WTC11 (cell line): Measurements from ENCODE around the gene TNS3. TPM values are rescaled to one million over a fixed set of nuclear protein-coding genes. Genes with fewer than 3 reads are reported as not detected.
"Not testable (repeated sequence)": the region's sequence is repeated elsewhere in the genome, so short reads cannot be mapped to it uniquely, and the experiment has no call there.

Experiments used
- ATAC-seq: fragments of 200-7000 bp; cut with Tn5 transposase; 2 replicates; pipeline ENCODE4 v1.10.0; 2021; ENCODE audit warnings: mild to moderate bottlenecking, moderate library complexity
- CTCF ChIA-PET: fragments of 300-600 bp; sonication (Branson Sonifier 250); formaldehyde crosslinking; loops from one replicate; lab custom pipeline; 2021; ENCODE audit warnings: antibody characterized with exemption; lab: Charles Lee
- POLR2A ChIA-PET: fragments of 350-600 bp; sonication (Branson Sonifier 250); formaldehyde crosslinking; loops from one replicate; lab custom pipeline; 2021; ENCODE audit warnings: antibody characterized with exemption; lab: Charles Lee
- DNase-seq: peaks from one replicate; pipeline ENCODE4 v3.0.0; 2021; ENCODE audit warnings: low spot score
- H3K27ac Mint-ChIP-seq: 2 replicates; pipeline ENCODE4 v1.8.0; 2021; ENCODE audit warnings: mixed read lengths
- H3K27me3 Mint-ChIP-seq: 2 replicates; pipeline ENCODE4 v1.8.0; 2021; ENCODE audit warnings: low read depth, mild to moderate bottlenecking, moderate library complexity, mixed read lengths
- H3K36me3 Mint-ChIP-seq: 2 replicates; pipeline ENCODE4 v1.8.0; 2021; ENCODE audit warnings: mixed read lengths
- H3K4me1 Mint-ChIP-seq: 2 replicates; pipeline ENCODE4 v1.8.0; 2022; ENCODE audit warnings: mixed read lengths
- H3K4me3 Mint-ChIP-seq: 2 replicates; pipeline ENCODE4 v1.8.0; 2021; ENCODE audit warnings: mild to moderate bottlenecking, moderate library complexity, mixed read lengths
- H3K9me3 Mint-ChIP-seq: 2 replicates; pipeline ENCODE4 v1.8.0; 2021; ENCODE audit warnings: mixed read lengths
- CREB1 ChIP-seq: sonication (generic); formaldehyde crosslinking; IDR thresholded peaks from 2 replicates; pipeline ENCODE4 v1.8.0; 2023; ENCODE audit warnings: mild to moderate bottlenecking, missing genetic modification reagents
- FOXJ3 ChIP-seq: sonication (generic); formaldehyde crosslinking; IDR thresholded peaks from 2 replicates; pipeline ENCODE4 v1.9.0; 2021; ENCODE audit warnings: missing genetic modification reagents, mild to moderate bottlenecking, borderline replicate concordance
- FOXK1 ChIP-seq: sonication (generic); formaldehyde crosslinking; IDR thresholded peaks from 2 replicates; pipeline ENCODE4 v1.8.0; 2022; ENCODE audit warnings: mild to moderate bottlenecking, moderate library complexity, missing genetic modification reagents
- FOXP1 ChIP-seq: sonication (generic); formaldehyde crosslinking; IDR thresholded peaks from 2 replicates; pipeline ENCODE4 v1.8.0; 2022; ENCODE audit warnings: missing genetic modification reagents, mild to moderate bottlenecking, moderate library complexity, borderline replicate concordance
- GRHL2 ChIP-seq: fragments of 250-450 bp; sonication (Bioruptor Pico); IDR thresholded peaks from 2 replicates; pipeline ENCODE4 v1.8.0; 2022; ENCODE audit warnings: mild to moderate bottlenecking, moderate library complexity; ENCODE audit not compliant: insufficient replicate concordance, severe bottlenecking
- MXD4 ChIP-seq: fragments of 250-450 bp; sonication (Bioruptor Pico); IDR thresholded peaks from 2 replicates; pipeline ENCODE4 v1.8.0; 2021; ENCODE audit warnings: mild to moderate bottlenecking, moderate library complexity, borderline replicate concordance
- NFE2L1 ChIP-seq: sonication (generic); formaldehyde crosslinking; IDR thresholded peaks from 2 replicates; pipeline ENCODE4 v1.8.1; 2023; ENCODE audit warnings: missing genetic modification reagents
- NR3C1 ChIP-seq: sonication (generic); formaldehyde crosslinking; conservative IDR thresholded peaks from 2 replicates; pipeline ENCODE4 v1.8.1; 2023; ENCODE audit warnings: low read depth, mild to moderate bottlenecking, missing genetic modification reagents
- PRRX2 ChIP-seq: fragments of 250-450 bp; sonication (Bioruptor Pico); IDR thresholded peaks from 2 replicates; pipeline ENCODE4 v1.8.0; 2021; ENCODE audit warnings: mild to moderate bottlenecking
- SMAD3 ChIP-seq: sonication (generic); formaldehyde crosslinking; IDR thresholded peaks from 2 replicates; pipeline ENCODE4 v1.8.0; 2022; ENCODE audit warnings: missing genetic modification reagents, mild to moderate bottlenecking, borderline replicate concordance
- SP1 ChIP-seq: sonication (generic); formaldehyde crosslinking; conservative IDR thresholded peaks from 2 replicates; pipeline ENCODE4 v1.8.1; 2022; ENCODE audit warnings: missing genetic modification reagents
- TEAD1 ChIP-seq: sonication (generic); formaldehyde crosslinking; IDR thresholded peaks from 2 replicates; pipeline ENCODE4 v1.8.0; 2022; ENCODE audit warnings: mild to moderate bottlenecking, missing genetic modification reagents
- ZNF138 ChIP-seq: sonication (generic); formaldehyde crosslinking; conservative IDR thresholded peaks from 2 replicates; pipeline ENCODE4 v1.8.1; 2022; ENCODE audit warnings: mild to moderate bottlenecking, moderate library complexity, missing genetic modification reagents
- ZNF671 ChIP-seq: fragments of 250-450 bp; sonication (Bioruptor Pico); IDR thresholded peaks from 2 replicates; pipeline ENCODE4 v1.8.0; 2021; ENCODE audit warnings: mild to moderate bottlenecking
- total RNA-seq: library from RNA; stranded (reverse); gene quantifications from 3 replicates; pipeline ENCODE4 v1.2.3, GENCODE V29; 2021
- TF ChIP-seq, protein P1 (sequence below): fragments of 250-450 bp; sonication (Bioruptor Pico); IDR thresholded peaks from 2 replicates; pipeline ENCODE4 v1.9.0; 2021; ENCODE audit warnings: mild to moderate bottlenecking, borderline replicate concordance
- TF ChIP-seq, protein P2 (sequence below): sonication (generic); formaldehyde crosslinking; IDR thresholded peaks from 2 replicates; pipeline ENCODE4 v1.8.1; 2022; ENCODE audit warnings: low read depth, missing genetic modification reagents, borderline replicate concordance
- TF ChIP-seq, protein P3 (sequence below): sonication (generic); formaldehyde crosslinking; IDR thresholded peaks from 2 replicates; pipeline ENCODE4 v1.8.1; 2022; ENCODE audit warnings: low read depth, mild to moderate bottlenecking, moderate library complexity, missing genetic modification reagents, borderline replicate concordance
- TF ChIP-seq, protein P4 (sequence below): fragments of 250-450 bp; sonication (Bioruptor Pico); IDR thresholded peaks from 2 replicates; pipeline ENCODE4 v1.9.0; 2021; ENCODE audit warnings: mild to moderate bottlenecking
- TF ChIP-seq, protein P5 (sequence below): fragments of 250-450 bp; sonication (Bioruptor Pico); IDR thresholded peaks from 2 replicates; pipeline ENCODE4 v1.8.0; 2021; ENCODE audit warnings: mild to moderate bottlenecking
- TF ChIP-seq, protein P6 (sequence below): sonication (generic); formaldehyde crosslinking; IDR thresholded peaks from 2 replicates; pipeline ENCODE4 v1.8.1; 2023; ENCODE audit warnings: mild to moderate bottlenecking, missing genetic modification reagents, moderate library complexity
- TF ChIP-seq, protein P7 (sequence below): sonication (generic); formaldehyde crosslinking; IDR thresholded peaks from 2 replicates; pipeline ENCODE4 v1.8.0; 2022; ENCODE audit warnings: mild to moderate bottlenecking, missing genetic modification reagents

TNS3 gene
- total RNA-seq, 1 experiment from 2014 or later = 37.7 TPM

DNA sequence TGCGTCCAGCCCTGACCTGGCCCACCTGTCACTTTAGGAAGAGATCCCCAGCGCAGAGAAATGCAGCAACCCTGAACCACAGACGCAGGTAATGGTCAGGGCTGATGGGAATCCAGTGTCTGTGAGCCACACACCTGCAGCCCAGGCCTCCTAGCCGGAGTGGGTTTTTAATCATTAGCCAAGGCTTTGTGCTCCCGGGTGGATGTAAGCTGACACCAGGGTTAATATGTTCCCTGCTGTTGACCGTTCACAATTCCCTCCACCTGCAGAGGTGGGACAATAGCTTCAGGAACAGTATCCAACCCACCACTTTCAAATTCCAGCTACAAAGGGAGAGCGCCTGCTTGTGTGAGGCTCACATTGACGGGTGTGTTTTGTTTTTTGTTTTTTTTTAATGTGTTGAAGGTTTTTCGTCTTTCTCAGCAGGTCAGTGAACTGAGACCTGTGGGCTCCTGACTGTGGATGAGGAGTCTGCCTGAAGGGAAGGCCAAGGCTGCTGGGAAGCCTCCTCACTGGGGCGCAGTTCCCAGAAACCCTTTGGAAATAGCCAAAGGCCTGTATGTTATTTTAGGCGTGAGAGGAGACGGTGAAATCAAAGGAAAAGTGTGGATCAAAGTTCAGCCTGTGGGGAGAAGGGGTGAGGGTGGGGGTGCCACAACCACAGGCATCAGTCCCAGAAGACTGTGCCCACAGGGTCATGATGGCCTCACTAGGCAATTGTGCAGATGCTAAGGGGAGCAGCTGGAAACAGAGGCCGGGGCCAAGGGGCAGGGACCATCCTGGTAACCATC is 111.1 kb downstream of the TNS3 start (continued):
- TF ChIP-seq, protein P1, sequence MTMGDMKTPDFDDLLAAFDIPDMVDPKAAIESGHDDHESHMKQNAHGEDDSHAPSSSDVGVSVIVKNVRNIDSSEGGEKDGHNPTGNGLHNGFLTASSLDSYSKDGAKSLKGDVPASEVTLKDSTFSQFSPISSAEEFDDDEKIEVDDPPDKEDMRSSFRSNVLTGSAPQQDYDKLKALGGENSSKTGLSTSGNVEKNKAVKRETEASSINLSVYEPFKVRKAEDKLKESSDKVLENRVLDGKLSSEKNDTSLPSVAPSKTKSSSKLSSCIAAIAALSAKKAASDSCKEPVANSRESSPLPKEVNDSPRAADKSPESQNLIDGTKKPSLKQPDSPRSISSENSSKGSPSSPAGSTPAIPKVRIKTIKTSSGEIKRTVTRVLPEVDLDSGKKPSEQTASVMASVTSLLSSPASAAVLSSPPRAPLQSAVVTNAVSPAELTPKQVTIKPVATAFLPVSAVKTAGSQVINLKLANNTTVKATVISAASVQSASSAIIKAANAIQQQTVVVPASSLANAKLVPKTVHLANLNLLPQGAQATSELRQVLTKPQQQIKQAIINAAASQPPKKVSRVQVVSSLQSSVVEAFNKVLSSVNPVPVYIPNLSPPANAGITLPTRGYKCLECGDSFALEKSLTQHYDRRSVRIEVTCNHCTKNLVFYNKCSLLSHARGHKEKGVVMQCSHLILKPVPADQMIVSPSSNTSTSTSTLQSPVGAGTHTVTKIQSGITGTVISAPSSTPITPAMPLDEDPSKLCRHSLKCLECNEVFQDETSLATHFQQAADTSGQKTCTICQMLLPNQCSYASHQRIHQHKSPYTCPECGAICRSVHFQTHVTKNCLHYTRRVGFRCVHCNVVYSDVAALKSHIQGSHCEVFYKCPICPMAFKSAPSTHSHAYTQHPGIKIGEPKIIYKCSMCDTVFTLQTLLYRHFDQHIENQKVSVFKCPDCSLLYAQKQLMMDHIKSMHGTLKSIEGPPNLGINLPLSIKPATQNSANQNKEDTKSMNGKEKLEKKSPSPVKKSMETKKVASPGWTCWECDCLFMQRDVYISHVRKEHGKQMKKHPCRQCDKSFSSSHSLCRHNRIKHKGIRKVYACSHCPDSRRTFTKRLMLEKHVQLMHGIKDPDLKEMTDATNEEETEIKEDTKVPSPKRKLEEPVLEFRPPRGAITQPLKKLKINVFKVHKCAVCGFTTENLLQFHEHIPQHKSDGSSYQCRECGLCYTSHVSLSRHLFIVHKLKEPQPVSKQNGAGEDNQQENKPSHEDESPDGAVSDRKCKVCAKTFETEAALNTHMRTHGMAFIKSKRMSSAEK = no peak
- TF ChIP-seq, protein P2, sequence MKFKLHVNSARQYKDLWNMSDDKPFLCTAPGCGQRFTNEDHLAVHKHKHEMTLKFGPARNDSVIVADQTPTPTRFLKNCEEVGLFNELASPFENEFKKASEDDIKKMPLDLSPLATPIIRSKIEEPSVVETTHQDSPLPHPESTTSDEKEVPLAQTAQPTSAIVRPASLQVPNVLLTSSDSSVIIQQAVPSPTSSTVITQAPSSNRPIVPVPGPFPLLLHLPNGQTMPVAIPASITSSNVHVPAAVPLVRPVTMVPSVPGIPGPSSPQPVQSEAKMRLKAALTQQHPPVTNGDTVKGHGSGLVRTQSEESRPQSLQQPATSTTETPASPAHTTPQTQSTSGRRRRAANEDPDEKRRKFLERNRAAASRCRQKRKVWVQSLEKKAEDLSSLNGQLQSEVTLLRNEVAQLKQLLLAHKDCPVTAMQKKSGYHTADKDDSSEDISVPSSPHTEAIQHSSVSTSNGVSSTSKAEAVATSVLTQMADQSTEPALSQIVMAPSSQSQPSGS (CRISPR knock-in tag) = no peak
- TF ChIP-seq, protein P3, sequence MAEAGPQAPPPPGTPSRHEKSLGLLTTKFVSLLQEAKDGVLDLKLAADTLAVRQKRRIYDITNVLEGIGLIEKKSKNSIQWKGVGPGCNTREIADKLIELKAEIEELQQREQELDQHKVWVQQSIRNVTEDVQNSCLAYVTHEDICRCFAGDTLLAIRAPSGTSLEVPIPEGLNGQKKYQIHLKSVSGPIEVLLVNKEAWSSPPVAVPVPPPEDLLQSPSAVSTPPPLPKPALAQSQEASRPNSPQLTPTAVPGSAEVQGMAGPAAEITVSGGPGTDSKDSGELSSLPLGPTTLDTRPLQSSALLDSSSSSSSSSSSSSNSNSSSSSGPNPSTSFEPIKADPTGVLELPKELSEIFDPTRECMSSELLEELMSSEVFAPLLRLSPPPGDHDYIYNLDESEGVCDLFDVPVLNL = no peak
- TF ChIP-seq, protein P4, sequence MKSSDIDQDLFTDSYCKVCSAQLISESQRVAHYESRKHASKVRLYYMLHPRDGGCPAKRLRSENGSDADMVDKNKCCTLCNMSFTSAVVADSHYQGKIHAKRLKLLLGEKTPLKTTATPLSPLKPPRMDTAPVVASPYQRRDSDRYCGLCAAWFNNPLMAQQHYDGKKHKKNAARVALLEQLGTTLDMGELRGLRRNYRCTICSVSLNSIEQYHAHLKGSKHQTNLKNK (CRISPR knock-in tag) = no peak
- TF ChIP-seq FOXK1 (CRISPR knock-in tag) (no peak), FOXP1 (no peak; the same call in 1 of the 2 replicates), SMAD3 (0 out of 2 replicates have a peak, but pooled peaks have one; percentile 40), ZNF671 (CRISPR knock-in tag) (no peak), CREB1 (CRISPR knock-in tag) (no peak), SP1 (CRISPR knock-in tag) (0 out of 2 replicates have a peak, but pooled peaks have one; percentile 32), TEAD1 (CRISPR knock-in tag) (peak; percentile 29; the same call in 1 of the 2 replicates), FOXJ3 (no peak)
- TF ChIP-seq, all 79 proteins: peak for 4

DNA sequence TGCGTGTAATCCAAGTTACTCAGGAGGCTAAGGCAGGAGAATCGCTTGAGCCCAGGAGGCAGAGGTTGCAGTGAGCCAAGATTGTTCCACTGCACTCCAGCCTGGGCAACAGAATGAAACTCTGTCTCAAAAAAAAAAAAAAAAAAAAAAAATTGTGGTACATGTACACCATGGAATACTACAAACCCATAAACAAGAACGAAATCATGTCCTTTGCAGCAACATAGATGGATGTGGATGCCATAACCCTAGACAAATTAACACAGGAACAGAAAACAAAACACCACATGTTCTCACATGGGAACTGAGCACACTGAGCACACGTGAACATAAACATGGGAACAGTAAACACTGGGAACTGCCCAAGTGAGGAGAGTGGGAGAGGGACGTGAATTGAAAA is 112.1 kb downstream of the TNS3 start:
- H3K36me3 Mint-ChIP-seq, H3K27me3 Mint-ChIP-seq, POLR2A ChIA-PET, DNase-seq, H3K9me3 Mint-ChIP-seq, H3K4me3 Mint-ChIP-seq, ATAC-seq, CTCF ChIA-PET, H3K27ac Mint-ChIP-seq: not testable (repeated sequence)
- peaks cover 38% of the 10 kb centered on the region for H3K4me1 Mint-ChIP-seq

DNA sequence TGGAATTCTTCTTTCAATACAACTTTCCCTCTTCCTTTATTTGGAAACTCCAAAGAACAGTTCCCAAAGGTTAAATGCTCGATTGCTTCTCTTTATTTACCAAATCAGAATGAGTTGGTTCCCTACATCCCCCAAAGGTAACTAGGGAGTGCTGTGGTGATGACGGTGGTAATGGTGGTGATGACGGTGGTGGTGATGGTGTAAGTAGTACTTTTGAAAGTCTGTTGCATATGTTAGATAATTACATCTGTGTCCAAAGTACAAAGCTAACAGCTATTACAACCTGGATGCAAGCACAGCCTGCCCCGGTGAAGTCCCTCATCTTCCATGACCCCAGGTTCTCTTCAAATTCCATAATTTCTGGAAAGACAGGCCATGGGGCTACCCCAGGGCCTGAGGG is 115.1 kb downstream of the TNS3 start:
- POLR2A ChIA-PET = no interaction called here
- ATAC-seq = no peak
- no peak for TF ChIP-seq GRHL2 (CRISPR knock-in tag)
- TF ChIP-seq SMAD3 = no peak
- no peak for TF ChIP-seq MXD4
- no peak for TF ChIP-seq ZNF138
- TF ChIP-seq, protein P5, sequence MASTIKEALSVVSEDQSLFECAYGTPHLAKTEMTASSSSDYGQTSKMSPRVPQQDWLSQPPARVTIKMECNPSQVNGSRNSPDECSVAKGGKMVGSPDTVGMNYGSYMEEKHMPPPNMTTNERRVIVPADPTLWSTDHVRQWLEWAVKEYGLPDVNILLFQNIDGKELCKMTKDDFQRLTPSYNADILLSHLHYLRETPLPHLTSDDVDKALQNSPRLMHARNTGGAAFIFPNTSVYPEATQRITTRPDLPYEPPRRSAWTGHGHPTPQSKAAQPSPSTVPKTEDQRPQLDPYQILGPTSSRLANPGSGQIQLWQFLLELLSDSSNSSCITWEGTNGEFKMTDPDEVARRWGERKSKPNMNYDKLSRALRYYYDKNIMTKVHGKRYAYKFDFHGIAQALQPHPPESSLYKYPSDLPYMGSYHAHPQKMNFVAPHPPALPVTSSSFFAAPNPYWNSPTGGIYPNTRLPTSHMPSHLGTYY (CRISPR knock-in tag) = no peak
- TF ChIP-seq, protein P6, sequence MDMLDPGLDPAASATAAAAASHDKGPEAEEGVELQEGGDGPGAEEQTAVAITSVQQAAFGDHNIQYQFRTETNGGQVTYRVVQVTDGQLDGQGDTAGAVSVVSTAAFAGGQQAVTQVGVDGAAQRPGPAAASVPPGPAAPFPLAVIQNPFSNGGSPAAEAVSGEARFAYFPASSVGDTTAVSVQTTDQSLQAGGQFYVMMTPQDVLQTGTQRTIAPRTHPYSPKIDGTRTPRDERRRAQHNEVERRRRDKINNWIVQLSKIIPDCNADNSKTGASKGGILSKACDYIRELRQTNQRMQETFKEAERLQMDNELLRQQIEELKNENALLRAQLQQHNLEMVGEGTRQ (CRISPR knock-in tag) = no peak
- TF ChIP-seq PRRX2 (CRISPR knock-in tag) = no peak
- no peak for TF ChIP-seq NFE2L1
- TF ChIP-seq, protein P7, sequence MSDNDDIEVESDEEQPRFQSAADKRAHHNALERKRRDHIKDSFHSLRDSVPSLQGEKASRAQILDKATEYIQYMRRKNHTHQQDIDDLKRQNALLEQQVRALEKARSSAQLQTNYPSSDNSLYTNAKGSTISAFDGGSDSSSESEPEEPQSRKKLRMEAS (CRISPR knock-in tag) = no peak
- TF ChIP-seq NR3C1 (CRISPR knock-in tag) = no peak
- TF ChIP-seq, all 79 proteins: peak for 0
- CTCF ChIA-PET = interaction anchor here (0.8 kb wide), 1 partner anchor 27 kb away, joined by 3 read pairs; no protein-coding TSS in a partner anchor
- H3K9me3 Mint-ChIP-seq = no peaks in the 10 kb centered on the region
- no peaks in the 10 kb centered on the region; the same call in 1 of the 2 replicates for H3K27me3 Mint-ChIP-seq
- H3K36me3 Mint-ChIP-seq = no peaks in the 10 kb centered on the region
- no peak overlapping the region for H3K4me3 Mint-ChIP-seq
- H3K27ac Mint-ChIP-seq = peak overlapping the region; percentile 37; the same call in 1 of the 2 replicates
- DNase-seq = no peak
- peaks cover 33% of the 10 kb centered on the region for H3K4me1 Mint-ChIP-seq
